GM04504 (cell line): ENCODE results near the gene CTNNA2.
A peak's percentile ranks its signal among the peaks of the same experiment; 100 is the strongest.
"Not testable (repeated sequence)": the region's sequence is repeated elsewhere in the genome, so short reads cannot be mapped to it uniquely, and the experiment has no call there.

Experiments used
- DNase-seq: peaks from one replicate; pipeline ENCODE4 v3.0.0-alpha.2; 2012; ENCODE audit warnings: low read depth

Gene CTNNA2

GRCh38 chr2:80028584-80028983 is 515.7 kb downstream of the CTNNA2 start:
- DNase-seq: no peak

- DNase-seq: no peak
These were observed 517.3 kb downstream of the CTNNA2 start for GRCh38 chr2:80030135-80030534.

GRCh38 chr2:80032684-80033083 is 519.8 kb downstream of the CTNNA2 start:
- DNase-seq: not testable (repeated sequence)

GRCh38 chr2:80035749-80036285 is 523.0 kb downstream of the CTNNA2 start:
- no peak for DNase-seq

- no peak for DNase-seq
These were observed 524.5 kb downstream of the CTNNA2 start for GRCh38 chr2:80037310-80037709.

GRCh38 chr2:80040226-80040625 is 527.4 kb downstream of the CTNNA2 start:
- no peak for DNase-seq

GRCh38 chr2:80042635-80043034 is 529.8 kb downstream of the CTNNA2 start:
- no peak for DNase-seq

GRCh38 chr2:80048296-80048695 is 535.4 kb downstream of the CTNNA2 start:
- DNase-seq: no peak

- DNase-seq: no peak
These were observed 537.4 kb downstream of the CTNNA2 start for GRCh38 chr2:80050246-80050645.

GRCh38 chr2:80053522-80054345 is 540.9 kb downstream of the CTNNA2 start:
- DNase-seq: no peak

GRCh38 chr2:80054346-80054675 is 541.5 kb downstream of the CTNNA2 start:
- DNase-seq: no peak

- DNase-seq: no peak
These were observed 545.1 kb downstream of the CTNNA2 start for GRCh38 chr2:80057956-80058355.

GRCh38 chr2:80058562-80058961 is 545.7 kb downstream of the CTNNA2 start:
- no peak for DNase-seq

- no peak for DNase-seq
These were observed 546.6 kb downstream of the CTNNA2 start for GRCh38 chr2:80059447-80059846.

GRCh38 chr2:80061881-80062280 is 549.0 kb downstream of the CTNNA2 start:
- no peak for DNase-seq

- no peak for DNase-seq
These were observed 549.4 kb downstream of the CTNNA2 start for GRCh38 chr2:80062298-80062697.

- no peak for DNase-seq
These were observed 555.3 kb downstream of the CTNNA2 start for GRCh38 chr2:80068038-80068731.

GRCh38 chr2:80070587-80070986 is 557.7 kb downstream of the CTNNA2 start:
- DNase-seq: no peak

GRCh38 chr2:80071941-80072340 is 559.1 kb downstream of the CTNNA2 start:
- no peak for DNase-seq

GRCh38 chr2:80073134-80073561 is 560.3 kb downstream of the CTNNA2 start:
- DNase-seq: peak; percentile 18

- no peak for DNase-seq
These were observed 561.6 kb downstream of the CTNNA2 start for GRCh38 chr2:80074321-80075070.

- DNase-seq: no peak
These were observed 562.9 kb downstream of the CTNNA2 start for GRCh38 chr2:80075719-80076118.
